ENCODE results near the gene KDSR.
A peak's percentile ranks its signal among the peaks of the same experiment; 100 is the strongest.

KDSR gene

DNA sequence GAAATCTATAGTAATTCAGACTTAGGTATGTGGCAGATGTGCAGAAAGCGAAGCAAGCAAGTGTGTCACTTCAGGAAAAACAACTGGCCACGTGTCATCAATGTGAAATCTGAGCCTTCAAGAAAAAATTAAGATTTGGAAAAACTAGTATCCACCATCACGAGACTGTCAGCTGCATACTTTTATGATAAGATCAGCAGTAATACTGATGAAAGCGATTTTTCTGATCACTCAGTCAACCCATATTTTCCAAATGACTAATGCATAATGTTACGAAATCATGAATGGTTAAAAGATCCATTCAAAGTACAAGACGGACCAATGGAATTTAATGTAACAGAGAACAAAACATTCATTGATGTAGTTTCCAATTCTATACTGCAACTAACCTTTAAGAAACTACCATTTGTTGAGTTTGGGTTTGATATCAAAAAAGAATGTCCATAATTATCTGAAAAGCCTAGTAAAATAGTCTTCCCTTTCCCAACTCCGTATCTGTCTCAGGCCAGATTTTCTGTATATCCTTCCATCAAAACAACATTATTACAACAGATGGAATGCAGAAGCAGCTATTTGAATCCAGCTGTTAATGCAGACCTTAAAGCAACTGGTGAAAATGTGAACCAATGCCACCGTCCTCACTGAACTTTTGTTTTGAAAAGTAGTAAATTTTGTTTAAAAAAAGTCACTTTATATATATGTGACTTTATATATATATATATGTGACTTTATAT lies 30.5 kb downstream of the KDSR start:
- no peak for TF ChIP-seq CTCF (IDR thresholded peaks at IDR 0.05; ENCODE audit: borderline replicate concordance, insufficient read depth, low read depth, low read length)
- H3K4me3 ChIP-seq (ENCODE audit: low read depth, low read length) = no peak overlapping the region

GRCh38 chr18:63331105-63331504 lies 35.9 kb downstream of the KDSR start:
- no peak for TF ChIP-seq CTCF (IDR thresholded peaks at IDR 0.05; ENCODE audit: borderline replicate concordance, insufficient read depth, low read depth, low read length)

GRCh38 chr18:63329431-63330145 lies 37.4 kb downstream of the KDSR start:
- no peak overlapping the region for H3K4me3 ChIP-seq (ENCODE audit: low read depth, low read length)
- TF ChIP-seq CTCF (IDR thresholded peaks at IDR 0.05; ENCODE audit: borderline replicate concordance, insufficient read depth, low read depth, low read length) = no peak

More at GRCh38 chr18:63331105-63331504, 35.9 kb downstream of the KDSR start:
- H3K4me3 ChIP-seq (ENCODE audit: low read depth, low read length) = no peak overlapping the region

GRCh38 chr18:63326011-63326410 lies 41.0 kb downstream of the KDSR start:
- no peak overlapping the region for H3K4me3 ChIP-seq (ENCODE audit: low read depth, low read length)
- TF ChIP-seq CTCF (IDR thresholded peaks at IDR 0.05; ENCODE audit: borderline replicate concordance, insufficient read depth, low read depth, low read length) = no peak

DNA sequence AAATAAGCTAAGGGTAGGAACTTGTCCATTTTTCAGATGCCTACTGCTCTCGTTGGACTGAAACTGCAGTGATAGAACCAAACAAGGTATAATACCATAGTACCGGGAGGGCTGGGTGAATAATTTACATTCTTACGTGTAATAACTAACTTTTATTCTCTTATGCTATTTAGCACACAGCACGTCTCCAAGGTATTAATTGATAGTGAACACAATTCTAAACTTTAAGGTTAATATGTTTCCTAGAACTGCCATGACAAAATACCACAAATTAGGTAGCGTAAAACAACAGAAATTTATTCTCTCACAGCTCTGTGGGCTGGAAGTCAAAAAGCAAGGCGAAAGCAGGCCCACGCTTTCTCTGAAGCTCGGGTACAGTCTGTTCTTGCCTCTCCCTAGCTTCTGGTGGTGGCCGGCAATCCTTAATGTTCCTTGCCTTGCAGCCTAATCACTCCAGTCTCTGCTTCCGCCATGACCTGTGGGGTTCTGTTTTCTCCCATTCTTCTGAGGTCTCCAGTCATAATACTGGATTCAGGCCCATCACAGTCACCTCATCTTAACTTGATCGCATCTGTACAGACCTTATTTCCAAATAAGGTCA lies 41.8 kb downstream of the KDSR start:
- no peak for TF ChIP-seq CTCF (IDR thresholded peaks at IDR 0.05; ENCODE audit: borderline replicate concordance, insufficient read depth, low read depth, low read length)
- no peak overlapping the region for H3K4me3 ChIP-seq (ENCODE audit: low read depth, low read length)

GRCh38 chr18:63322908-63323634 lies 43.9 kb downstream of the KDSR start:
- no peak overlapping the region for H3K4me3 ChIP-seq (ENCODE audit: low read depth, low read length)

More at GRCh38 chr18:63322908-63323634, 43.9 kb downstream of the KDSR start:
- peak; percentile 55; the same call in 1 of the 2 replicates for TF ChIP-seq CTCF (IDR thresholded peaks at IDR 0.05; ENCODE audit: borderline replicate concordance, insufficient read depth, low read depth, low read length)

All from GM12875 (cell line).